T-cell (primary cell): Measurements from ENCODE around the gene NEUROD4. TPM values are rescaled to one million over a fixed set of nuclear protein-coding genes. Genes with fewer than 3 reads are reported as not detected.
A peak's percentile ranks its signal among the peaks of the same experiment; 100 is the strongest.

Source experiments
- ATAC-seq, 4 experiments: fragments of 200-7000 bp in 3 of 4; fragments of 150-1000 bp in 1 of 4; cut with Tn5 transposase; replicated peaks in 1 of 4; 1 replicate in 3 of 4; 2 replicates in 1 of 4; pipeline ENCODE4 v1.10.0; 2021; ENCODE audit warnings: moderate library complexity in 3 of 4, mild to moderate bottlenecking in 2 of 4, moderate number of reproducible peaks in 1 of 4
- CTCF ChIA-PET, 2 donors: fragments of 300-600 bp; sonication (Branson Sonifier 250); formaldehyde crosslinking; loops; one replicate each; lab custom pipeline; 2022; ENCODE audit warnings: antibody characterized with exemption in 2 of 2; lab: Charles Lee
- POLR2A ChIA-PET, 2 donors: fragments of 300-600 bp; sonication (Branson Sonifier 250); formaldehyde crosslinking; loops; one replicate each; lab custom pipeline; 2022; ENCODE audit warnings: antibody characterized with exemption in 2 of 2; lab: Charles Lee
- DNase-seq, 35 experiments: peaks; one replicate each; pipeline versions ENCODE4 v3.0.0 to v3.0.0-alpha.2; 2013 to 2023
- H3K27ac ChIP-seq: one replicate; pipeline ENCODE4 v1.5.1; 2013; ENCODE audit warnings: low read length
- H3K27me3 ChIP-seq, 2 experiments: replicated peaks in 1 of 2; 1 replicate in 1 of 2; 2 replicates in 1 of 2; pipeline versions ENCODE4 v1.6.1 to v1.7.0; 2013; ENCODE audit warnings: low read length in 1 of 2, mixed read lengths in 1 of 2; ENCODE audit not compliant: control insufficient read depth in 2 of 2, insufficient read depth in 2 of 2; ENCODE audit errors: extremely low read depth in 1 of 2
- H3K36me3 ChIP-seq, 2 donors: 1 replicate in 1 of 2; 2 replicates in 1 of 2; pipeline versions ENCODE4 v1.6.1 to v1.7.0; 2013; ENCODE audit warnings: low read length in 1 of 2; ENCODE audit not compliant: control insufficient read depth in 2 of 2, insufficient read depth in 1 of 2; ENCODE audit errors: extremely low read depth in 1 of 2
- H3K4me1 ChIP-seq, 2 experiments: 1 replicate in 1 of 2; 2 replicates in 1 of 2; pipeline versions ENCODE4 v1.6.1 to v1.7.0; 2013; ENCODE audit warnings: low read length in 2 of 2, mixed read lengths in 1 of 2; ENCODE audit not compliant: insufficient read depth in 2 of 2, control insufficient read depth in 1 of 2; ENCODE audit errors: extremely low read depth in 1 of 2
- H3K4me3 ChIP-seq, 2 donors: 1 replicate in 1 of 2; 2 replicates in 1 of 2; pipeline versions ENCODE4 v1.5.1 to v1.7.0; 2013; ENCODE audit warnings: mild to moderate bottlenecking in 2 of 2, low read length in 1 of 2, moderate library complexity in 1 of 2; ENCODE audit not compliant: control insufficient read depth in 1 of 2; ENCODE audit errors: extremely low read depth in 1 of 2
- H3K9me3 ChIP-seq: 2 replicates; pipeline ENCODE4 v1.7.0; 2013
- H3K27ac Mint-ChIP-seq, 2 donors: one replicate each; pipeline ENCODE4 v1.8.0; 2020 to 2021; ENCODE audit warnings: mild to moderate bottlenecking in 2 of 2, mixed read lengths in 2 of 2
- H3K27me3 Mint-ChIP-seq, 2 donors: one replicate each; pipeline ENCODE4 v1.8.0; 2021 to 2022; ENCODE audit warnings: mixed read lengths in 2 of 2
- H3K36me3 Mint-ChIP-seq: one replicate; pipeline ENCODE4 v1.8.0; 2021; ENCODE audit warnings: mixed read lengths
- H3K4me1 Mint-ChIP-seq, 3 donors: one replicate each; pipeline ENCODE4 v1.8.0; 2020 to 2022; ENCODE audit warnings: mixed read lengths in 3 of 3, mild to moderate bottlenecking in 1 of 3
- H3K4me3 Mint-ChIP-seq, 3 donors: one replicate each; pipeline ENCODE4 v1.8.0; 2020 to 2022; ENCODE audit warnings: mild to moderate bottlenecking in 3 of 3, mixed read lengths in 3 of 3, moderate library complexity in 3 of 3
- H3K9me3 Mint-ChIP-seq, 3 donors: one replicate each; pipeline ENCODE4 v1.8.0; 2020 to 2022; ENCODE audit warnings: mixed read lengths in 3 of 3
- WGBS: methylation state at CpG from one replicate; pipeline ENCODE4 v1.1.5; 2013; ENCODE audit warnings: missing lambda C conversion rate; ENCODE audit not compliant: insufficient coverage; 5-methylcytosine and 5-hydroxymethylcytosine counted together
- total RNA-seq, 35 experiments: library from RNA in 6 of 35; stranded (reverse) in 6 of 35; fragments of 120-200 nt in 1 of 35; gene quantifications; one replicate each; pipeline versions ENCODE4 v1.2.1 to v1.2.4 and lab custom pipeline; 2013 to 2026

NEUROD4 gene
- total RNA-seq, 5 donors from 2014 or later (not counting 1 experiment from before 2014, with no cell fraction given): 0.06 TPM; not detected in 4

- no peaks in the 10 kb centered on the region for H3K36me3 Mint-ChIP-seq
Measured at GRCh38 chr12:54998958-54999510, 20.7 kb upstream of the NEUROD4 start.

GRCh38 chr12:55001198-55001868, 18.4 kb upstream of the NEUROD4 start:
- no peaks in the 10 kb centered on the region for H3K27me3 ChIP-seq
- ATAC-seq (peak in 3 of 4 experiments; percentile 75 to 84 (median 81)), DNase-seq (no peak)
- Mint-ChIP-seq H3K9me3 (peaks cover 0 to 6% (median 0%) of the 10 kb centered on the region in 3 donors), H3K27me3 (no peaks in the 10 kb centered on the region), H3K4me1 (peaks cover 14 to 24% (median 17%) of the 10 kb centered on the region in 3 donors), H3K27ac (peak overlapping the region; percentile 23 to 46), H3K4me3 (peak overlapping the region in 1 of 3 donors; percentile 18), H3K36me3 (peaks cover 14% of the 10 kb centered on the region)
- H3K4me1 ChIP-seq: peaks cover 5% of the 10 kb centered on the region in 2 experiments
- H3K4me3 ChIP-seq: no peak overlapping the region
- 32% methylated on average over 3 of the region's 4 CpGs for WGBS
- CTCF ChIA-PET: interaction anchor here in 1 of 2 donors (0.6 to 1.7 kb wide), 4 partner anchors 9 to 284 kb away, joined by 3 to 5 read pairs (median 4); no protein-coding TSS in a partner anchor
- peak overlapping the region; percentile 4 for H3K27ac ChIP-seq
- POLR2A ChIA-PET: interaction anchor here in 1 of 2 donors (0.6 kb wide), 1 partner anchor 28 kb away, joined by 4 read pairs; no protein-coding TSS in a partner anchor
- H3K9me3 ChIP-seq: no peaks in the 10 kb centered on the region
- peaks cover 0 to 3% of the 10 kb centered on the region in 2 donors for H3K36me3 ChIP-seq

More at GRCh38 chr12:54998958-54999510, 20.7 kb upstream of the NEUROD4 start:
- no peaks in the 10 kb centered on the region for H3K27me3 Mint-ChIP-seq
- H3K9me3 Mint-ChIP-seq: no peaks in the 10 kb centered on the region
- Histone ChIP-seq H3K36me3 (peaks cover 0 to 5% of the 10 kb centered on the region in 2 donors), H3K27ac (no peak overlapping the region), H3K27me3 (no peaks in the 10 kb centered on the region), H3K9me3 (no peaks in the 10 kb centered on the region), H3K4me3 (no peak overlapping the region), H3K4me1 (peaks cover 5% of the 10 kb centered on the region in 2 experiments)
- CTCF ChIA-PET: interaction anchor here in 1 of 2 donors (8.1 kb wide), 1 partner anchor 73 kb away, joined by 351 read pairs; no protein-coding TSS in a partner anchor
- H3K4me3 Mint-ChIP-seq: no peak overlapping the region
- H3K4me1 Mint-ChIP-seq: peaks cover 14 to 24% (median 17%) of the 10 kb centered on the region in 3 donors
- no peak for ATAC-seq
- H3K27ac Mint-ChIP-seq: peak overlapping the region in 1 of 2 donors; percentile 25
- DNase-seq: no peak
- POLR2A ChIA-PET: no interaction called here
- 64% methylated on average over 1 of the region's 5 CpGs for WGBS

GRCh38 chr12:55002355-55002754, 17.4 kb upstream of the NEUROD4 start:
- no peaks in the 10 kb centered on the region for H3K27me3 ChIP-seq
- Mint-ChIP-seq H3K27me3 (no peaks in the 10 kb centered on the region), H3K4me1 (peaks cover 14 to 24% (median 17%) of the 10 kb centered on the region in 3 donors), H3K27ac (no peak overlapping the region), H3K9me3 (peaks cover 0 to 11% (median 0%) of the 10 kb centered on the region in 3 donors), H3K36me3 (peaks cover 22% of the 10 kb centered on the region), H3K4me3 (no peak overlapping the region)
- WGBS: no CpG with 5 or more reads among the region's 2 CpGs
- ChIA-PET POLR2A (interaction anchor here in 1 of 2 donors (0.6 kb wide), 1 partner anchor 56 kb away, joined by 3 read pairs; no protein-coding TSS in a partner anchor), CTCF (interaction anchor here in 1 of 2 donors (1.7 kb wide), 1 partner anchor 10 kb away, joined by 5 read pairs; no protein-coding TSS in a partner anchor)
- H3K27ac ChIP-seq: no peak overlapping the region
- no peak for ATAC-seq
- no peaks in the 10 kb centered on the region for H3K36me3 ChIP-seq
- peaks cover 5% of the 10 kb centered on the region in 2 experiments for H3K4me1 ChIP-seq
- H3K4me3 ChIP-seq: no peak overlapping the region
- no peaks in the 10 kb centered on the region for H3K9me3 ChIP-seq
- DNase-seq: no peak

- H3K27me3 Mint-ChIP-seq: peaks cover 4% of the 10 kb centered on the region in 2 donors
- H3K9me3 Mint-ChIP-seq: peaks cover 0 to 20% (median 6%) of the 10 kb centered on the region in 3 donors
- ChIA-PET POLR2A (no interaction called here), CTCF (interaction anchor here (0.9 kb wide), 2 partner anchors 13 to 16 kb away, joined by 3 to 4 read pairs; no protein-coding TSS in a partner anchor)
- WGBS: 46% methylated on average over 2 of the region's 6 CpGs
- H3K27me3 ChIP-seq: peaks cover 3 to 5% of the 10 kb centered on the region in 2 experiments
- no peaks in the 10 kb centered on the region for H3K36me3 ChIP-seq
- no peak for DNase-seq
- H3K36me3 Mint-ChIP-seq: peaks cover 30% of the 10 kb centered on the region
- H3K27ac ChIP-seq: no peak overlapping the region
- no peak for ATAC-seq
- no peaks in the 10 kb centered on the region for H3K4me1 Mint-ChIP-seq
- no peak overlapping the region for H3K27ac Mint-ChIP-seq
- H3K4me1 ChIP-seq: no peaks in the 10 kb centered on the region
- H3K4me3 ChIP-seq: no peak overlapping the region
- no peak overlapping the region for H3K4me3 Mint-ChIP-seq
- H3K9me3 ChIP-seq: no peaks in the 10 kb centered on the region
Measured at GRCh38 chr12:55008944-55009585, 10.7 kb upstream of the NEUROD4 start.

GRCh38 chr12:55017416-55017925, 2.3 kb upstream of the NEUROD4 start:
- H3K27me3 ChIP-seq: peaks cover 15 to 24% of the 10 kb centered on the region in 2 experiments
- DNase-seq (no peak), ATAC-seq (no peak)
- POLR2A ChIA-PET: no interaction called here
- Mint-ChIP-seq H3K4me1 (peaks cover 7 to 9% (median 8%) of the 10 kb centered on the region in 3 donors), H3K27me3 (peaks cover 29 to 30% of the 10 kb centered on the region in 2 donors), H3K36me3 (peaks cover 5% of the 10 kb centered on the region), H3K4me3 (no peak overlapping the region), H3K27ac (no peak overlapping the region), H3K9me3 (peaks cover 0 to 11% (median 7%) of the 10 kb centered on the region in 3 donors)
- H3K9me3 ChIP-seq: no peaks in the 10 kb centered on the region
- H3K36me3 ChIP-seq: no peaks in the 10 kb centered on the region
- H3K4me1 ChIP-seq: no peaks in the 10 kb centered on the region
- H3K27ac ChIP-seq: no peak overlapping the region
- CTCF ChIA-PET: no interaction called here
- H3K4me3 ChIP-seq: no peak overlapping the region
- WGBS: 78% methylated on average over 1 of the region's 3 CpGs
